ENCODE results near the gene ZMYND8. TPM values are rescaled to one million over a fixed set of nuclear protein-coding genes. Genes with fewer than 3 reads are reported as not detected.

ZMYND8 gene
- total and polyA plus RNA-seq, 2 of the 8 experiments (the other 6 are each of a cell fraction or from before 2014, with no cell fraction given), result 50.5 to 163 TPM

GRCh38 chr20:47248448-47248966, 108.0 kb downstream of the ZMYND8 start:
- H4K5ac ChIP-seq (ENCODE audit: insufficient read length, low read depth, low read length), result no peak overlapping the region
- DNase-seq (ENCODE audit: low read depth in 1 of 2, low spot score in 2 of 2) (no peak), FAIRE-seq (no peak)
- no peak overlapping the region for H2BK20ac ChIP-seq (ENCODE audit: low read length)
- H2BK5ac ChIP-seq (ENCODE audit: low read depth, low read length), result no peak overlapping the region
- H4K8ac ChIP-seq (ENCODE audit: extremely low read depth, insufficient read depth, low read length), result no peak overlapping the region
- no peaks in the 10 kb centered on the region for H3K23me2 ChIP-seq (ENCODE audit: low read depth, low read length)
- no peak overlapping the region for H2BK12ac ChIP-seq (ENCODE audit: low read depth, low read length)
- no peak overlapping the region for H2AK5ac ChIP-seq (ENCODE audit: low read depth, low read length)
- H3K23ac ChIP-seq (ENCODE audit: insufficient read length), result no peak overlapping the region
- no peak overlapping the region for H2AFZ ChIP-seq (ENCODE audit: low read length)
- no peaks in the 10 kb centered on the region for H3K9me3 ChIP-seq (ENCODE audit: insufficient read depth in 2 of 2, low read depth in 1 of 2, low read length in 1 of 2)
- no peak overlapping the region for H3K4ac ChIP-seq (replicated peaks; ENCODE audit: insufficient read length, low read depth, low read length)
- no peaks in the 10 kb centered on the region for H3K4me1 ChIP-seq (replicated peaks in 1 of 4; ENCODE audit: control insufficient read depth in 3 of 4, insufficient read depth in 4 of 4, low read length in 3 of 4)
- peaks cover 0 to 44% of the 10 kb centered on the region in 2 experiments; a peak in 2 of 4 replicates for H3K79me2 ChIP-seq (ENCODE audit: control insufficient read depth in 1 of 2, insufficient read depth in 2 of 2, low read length in 2 of 2)
- H3K56ac ChIP-seq (replicated peaks; ENCODE audit: insufficient read length, low read depth, low read length), result no peak overlapping the region
- H3K18ac ChIP-seq (ENCODE audit: extremely low read depth, low read length), result no peak overlapping the region
- 95% methylated on average over 6 of the region's 6 CpGs; no CpG with 5 or more reads in 1 of the 2 experiments for WGBS, 2 experiments (ENCODE audit: extremely low coverage in 1 of 2, insufficient coverage in 1 of 2, insufficient read length in 1 of 2, insufficient replicate concordance in 2 of 2, low coverage in 1 of 2, low lambda C conversion rate in 2 of 2, missing lambda C conversion rate in 1 of 2)
- no peak overlapping the region for H2BK15ac ChIP-seq (ENCODE audit: low read length)
- H3K27me3 ChIP-seq (replicated peaks in 1 of 4; ENCODE audit: control insufficient read depth in 3 of 4, extremely low read depth in 1 of 4, insufficient read depth in 3 of 4, low read length in 3 of 4), result no peaks in the 10 kb centered on the region
- no peak overlapping the region for H3K4me3 ChIP-seq (ENCODE audit: extremely low read depth in 1 of 4, insufficient read depth in 2 of 4, low read depth in 3 of 4, low read length in 4 of 4)
- H3K27ac ChIP-seq (ENCODE audit: low read depth, low read length), result peak overlapping the region; percentile 38; the same call in 1 of the 2 replicates
- H3K79me1 ChIP-seq (ENCODE audit: low read depth, low read length), result peaks cover 7% of the 10 kb centered on the region; the same call in 1 of the 2 replicates
- H3K4me2 ChIP-seq (ENCODE audit: insufficient read depth in 1 of 2, low read depth in 2 of 2, low read length in 2 of 2), result no peak overlapping the region
- H4K91ac ChIP-seq (replicated peaks; ENCODE audit: insufficient read length, low read length), result no peak overlapping the region
- H3K36me3 ChIP-seq (ENCODE audit: control insufficient read depth in 2 of 4, insufficient read depth in 4 of 4, low read length in 3 of 4), result peaks cover 48 to 99% (median 75%) of the 10 kb centered on the region in 4 experiments
- no peak overlapping the region for H3K9ac ChIP-seq (replicated peaks in 1 of 4; ENCODE audit: extremely low read depth in 1 of 4, low read depth in 3 of 4, low read length in 3 of 4)
- no peak overlapping the region for H2BK120ac ChIP-seq (replicated peaks; ENCODE audit: low read depth, low read length)
- ChIA-PET CTCF (ENCODE audit: partially characterized antibody) (interaction anchor here (0.9 to 2.0 kb wide), 4 partner anchors 12 to 477 kb away, joined by 3 to 14 read pairs (median 4); no protein-coding TSS in a partner anchor), POLR2A (ENCODE audit: partially characterized antibody) (interaction anchor here (0.9 to 2.6 kb wide), 7 partner anchors 10 to 69 kb away, joined by 3 to 7 read pairs (median 3); no protein-coding TSS in a partner anchor)
- no peak overlapping the region for H3K14ac ChIP-seq (ENCODE audit: insufficient read length)
- H4K20me1 ChIP-seq (replicated peaks in 1 of 2; ENCODE audit: control insufficient read depth in 1 of 2, insufficient read depth in 2 of 2, low read length in 2 of 2), result peaks cover 3 to 6% of the 10 kb centered on the region in 2 experiments
- TF ChIP-seq, protein P1, sequence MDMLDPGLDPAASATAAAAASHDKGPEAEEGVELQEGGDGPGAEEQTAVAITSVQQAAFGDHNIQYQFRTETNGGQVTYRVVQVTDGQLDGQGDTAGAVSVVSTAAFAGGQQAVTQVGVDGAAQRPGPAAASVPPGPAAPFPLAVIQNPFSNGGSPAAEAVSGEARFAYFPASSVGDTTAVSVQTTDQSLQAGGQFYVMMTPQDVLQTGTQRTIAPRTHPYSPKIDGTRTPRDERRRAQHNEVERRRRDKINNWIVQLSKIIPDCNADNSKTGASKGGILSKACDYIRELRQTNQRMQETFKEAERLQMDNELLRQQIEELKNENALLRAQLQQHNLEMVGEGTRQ (IDR thresholded peaks at IDR 0.05; ENCODE audit: low read length), result no peak
- TF ChIP-seq TCF12 (IDR thresholded peaks at IDR 0.05; ENCODE audit: low read depth, low read length) (no peak), GTF2F1 (IDR thresholded peaks at IDR 0.05; ENCODE audit: borderline replicate concordance, low read depth, low read length) (no peak), SIN3A (conservative IDR thresholded peaks at IDR 0.05 in 1 of 2, IDR thresholded peaks at IDR 0.05 in 1 of 2; ENCODE audit: low read depth in 1 of 2, low read length in 2 of 2) (no peak), SRF (IDR thresholded peaks at IDR 0.05; ENCODE audit: low read depth, low read length) (no peak), CBX8 (IDR thresholded peaks at IDR 0.05; ENCODE audit: borderline replicate concordance, low read depth, low read length) (no peak), CHD2 (IDR thresholded peaks at IDR 0.05; ENCODE audit: low read length) (no peak), HDAC2 (IDR thresholded peaks at IDR 0.05; ENCODE audit: borderline replicate concordance in 1 of 2, low read depth in 2 of 2, low read length in 2 of 2) (no peak)

All from H1 (cell line).